GM18861 (cell line): ENCODE data around the gene PIEZO1.
"Not testable (repeated sequence)": the region's sequence is repeated elsewhere in the genome, so short reads cannot be mapped to it uniquely, and the experiment has no call there.

Experiments
- ATAC-seq: cut with Tn5 transposase; IDR thresholded peaks from one replicate; pipeline ENCODE4 v1.9.1; 2021; ENCODE audit not compliant: unreplicated experiment

The PIEZO1 gene

GRCh38 chr16:88783391-88784073 is 1.5 kb downstream of the PIEZO1 start:
- no peak for ATAC-seq

DNA sequence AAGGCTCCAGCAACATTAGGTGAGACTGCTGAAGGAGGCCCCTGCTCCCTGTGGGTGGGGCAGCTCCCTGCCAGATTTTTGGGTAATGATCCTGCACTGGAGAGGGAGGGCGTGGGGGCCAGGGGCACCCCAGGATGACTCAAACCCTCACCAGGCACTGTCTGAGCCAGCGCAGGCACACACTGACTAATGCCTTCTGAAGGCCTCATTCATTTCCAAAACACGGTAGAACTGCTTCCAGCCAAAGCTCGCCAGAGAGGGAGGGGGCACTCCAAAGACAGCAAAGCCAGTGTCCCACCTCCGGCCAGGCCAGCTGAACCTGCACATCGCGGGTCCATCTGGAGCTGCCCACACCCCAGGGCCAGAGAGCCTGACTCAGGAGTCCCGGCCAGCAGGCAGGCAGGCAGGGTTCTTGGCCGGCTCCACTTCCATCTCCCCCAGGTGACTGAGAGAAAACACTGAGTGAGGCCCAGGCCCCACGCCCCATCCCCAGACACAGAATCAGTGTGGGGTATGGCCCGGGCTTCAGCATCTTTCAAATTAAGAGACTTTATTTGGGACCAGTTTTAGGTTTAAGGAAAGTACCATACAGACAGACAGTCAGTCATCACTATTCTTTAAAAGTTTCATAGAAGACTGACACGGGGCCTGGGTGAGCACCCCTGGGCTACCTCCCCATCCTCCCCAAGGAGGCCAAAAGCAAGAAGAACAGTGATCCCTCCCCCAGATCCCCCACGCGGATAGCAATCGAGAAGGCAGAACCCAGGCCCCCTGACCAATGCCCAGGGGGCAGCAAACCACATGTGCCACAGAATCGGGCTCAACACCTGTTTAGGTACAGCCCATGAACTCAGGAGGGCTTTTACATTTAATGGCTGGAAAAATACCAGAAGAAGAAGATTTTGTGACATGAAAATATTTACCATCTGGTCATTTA is 2.3 kb downstream of the PIEZO1 start:
- ATAC-seq: no peak

GRCh38 chr16:88781140-88782077 is 3.6 kb downstream of the PIEZO1 start:
- ATAC-seq: no peak

DNA sequence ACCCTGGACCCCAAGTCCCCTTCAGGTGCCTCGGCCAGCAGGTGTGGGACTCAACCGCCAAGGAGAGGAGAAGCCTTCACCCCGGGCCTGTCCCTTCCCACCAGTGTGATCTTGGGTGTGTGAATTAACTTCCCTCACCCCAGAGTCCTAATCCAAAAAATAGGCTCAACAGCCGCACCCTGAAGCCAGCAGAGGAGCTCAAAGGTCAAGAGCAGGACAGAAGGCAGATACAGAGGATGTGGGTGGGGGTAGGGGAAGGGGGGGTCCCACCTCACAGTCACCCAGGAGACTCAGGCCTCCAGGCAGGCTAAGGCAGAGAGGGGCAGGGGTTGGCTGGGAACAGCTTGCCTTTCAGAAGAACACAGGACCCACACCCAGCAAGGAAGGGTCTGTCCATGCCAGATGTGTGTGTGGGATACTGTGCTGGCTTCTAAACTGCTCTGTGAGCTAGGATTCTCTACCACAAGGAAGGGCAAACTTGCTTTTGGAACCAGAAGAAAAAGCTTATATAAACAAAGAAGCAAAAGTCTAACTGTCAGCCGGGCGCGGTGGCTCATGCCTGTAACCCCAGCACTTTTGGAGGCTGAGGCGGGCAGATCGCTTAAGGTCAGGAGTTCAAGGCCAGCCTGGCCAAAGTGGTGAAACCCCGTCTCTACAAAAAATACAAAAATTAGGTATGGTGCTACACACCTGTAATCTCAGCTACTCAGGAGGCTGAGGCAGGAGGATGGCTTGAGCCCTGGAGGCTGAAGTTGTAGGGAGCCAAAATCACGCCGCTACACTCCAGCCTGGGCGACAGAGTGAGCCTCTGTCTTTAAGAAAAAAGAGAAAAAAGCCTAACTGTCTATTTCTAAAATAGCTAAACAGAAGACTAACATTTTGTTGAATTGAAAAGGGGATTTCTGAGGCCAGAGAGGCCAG is 4.6 kb downstream of the PIEZO1 start:
- ATAC-seq: no peak

GRCh38 chr16:88779406-88780141 is 5.4 kb downstream of the PIEZO1 start:
- no peak for ATAC-seq

GRCh38 chr16:88778541-88779065 is 6.4 kb downstream of the PIEZO1 start:
- ATAC-seq: no peak

DNA sequence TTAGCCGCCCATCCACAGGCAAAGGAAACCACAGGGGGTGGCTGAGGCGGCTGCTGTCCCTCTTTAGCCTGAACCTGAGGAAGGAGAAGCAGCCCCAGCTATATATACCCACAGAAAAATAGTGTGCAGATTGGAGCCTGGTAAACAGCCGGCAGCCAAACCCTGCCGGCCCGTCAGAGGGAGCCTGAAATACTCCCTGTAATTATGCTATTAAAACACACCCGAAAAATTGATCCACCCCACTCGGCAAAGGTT is 6.8 kb downstream of the PIEZO1 start:
- ATAC-seq: no peak

- no peak for ATAC-seq
These were observed 7.3 kb downstream of the PIEZO1 start for GRCh38 chr16:88777471-88778270.

DNA sequence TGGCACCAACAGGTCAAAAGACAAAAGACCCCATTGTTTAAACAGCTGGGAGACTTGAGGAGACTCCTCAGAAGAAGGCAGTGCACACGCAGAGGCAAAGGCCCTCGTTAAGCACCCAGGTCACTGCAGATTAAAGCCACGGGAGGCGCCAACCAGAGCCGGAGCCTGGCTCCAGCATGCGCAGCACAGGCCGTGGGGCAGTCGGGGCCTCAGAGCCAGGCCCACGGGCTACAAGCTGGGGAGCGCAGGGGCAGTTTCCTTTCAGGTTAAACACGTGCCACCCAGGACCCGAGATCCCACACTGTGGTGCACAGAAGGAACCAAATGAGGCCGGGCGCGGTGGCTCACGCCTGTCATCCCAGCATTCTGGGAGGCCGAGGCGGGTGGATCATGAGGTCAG is 9.2 kb downstream of the PIEZO1 start:
- no peak for ATAC-seq

GRCh38 chr16:88774544-88775393 is 10.3 kb downstream of the PIEZO1 start:
- ATAC-seq: no peak

- ATAC-seq: no peak
These were observed 11.2 kb downstream of the PIEZO1 start for GRCh38 chr16:88773812-88774291.

- no peak for ATAC-seq
These were observed 11.9 kb downstream of the PIEZO1 start for GRCh38 chr16:88772871-88773811.

- ATAC-seq: not testable (repeated sequence)
These were observed 13.2 kb downstream of the PIEZO1 start for GRCh38 chr16:88771781-88772180.

DNA sequence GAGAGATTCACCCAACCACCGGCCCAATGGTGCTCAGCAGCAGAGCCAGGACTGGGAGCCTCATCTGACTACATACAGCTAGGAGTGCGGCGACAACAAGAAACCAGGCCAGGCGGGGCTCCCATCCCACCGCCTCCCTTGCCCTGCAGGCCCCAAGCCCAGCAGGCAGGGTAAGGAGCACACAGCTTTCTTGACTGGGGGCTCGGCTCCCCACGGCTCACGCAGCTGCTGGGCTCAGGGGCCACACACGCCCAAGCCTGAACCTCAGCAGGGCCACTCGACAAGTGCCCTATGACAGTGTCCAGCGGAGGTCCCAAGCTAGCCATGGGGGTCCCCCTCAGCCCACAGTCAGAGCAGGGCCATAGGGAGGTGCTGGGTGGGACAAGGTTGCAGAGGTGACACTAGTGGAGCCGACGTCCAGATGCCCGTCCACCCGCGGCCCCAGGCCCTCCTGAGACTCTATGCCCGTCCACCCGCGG is 13.7 kb downstream of the PIEZO1 start:
- no peak for ATAC-seq

GRCh38 chr16:88770461-88771293 is 14.3 kb downstream of the PIEZO1 start:
- ATAC-seq: peak; percentile 59
